SK-N-SH treated with all-trans-retinoic acid at 6 μM for 48 hours (cell line): ENCODE data around the gene MAX.

Experiments
- ATAC-seq: fragments of 200-7000 bp; cut with Tn5 transposase; 3 replicates; pipeline ENCODE4 v1.9.1; 2020; ENCODE audit warnings: mild to moderate bottlenecking, moderate library complexity
- ARNTL ChIP-seq: fragments of 450-650 bp; formaldehyde crosslinking; IDR thresholded peaks from 2 replicates; pipeline ENCODE4 v1.5.0; 2020; ENCODE audit warnings: low read depth, mild to moderate bottlenecking, moderate library complexity, borderline replicate concordance
- BACH2 ChIP-seq: fragments of 250-450 bp; sonication (Bioruptor Pico); IDR thresholded peaks from 2 replicates; pipeline ENCODE4 v1.9.0; 2021; ENCODE audit warnings: mild to moderate bottlenecking, borderline replicate concordance
- CREB5 ChIP-seq: fragments of 250-450 bp; sonication (Bioruptor Pico); IDR thresholded peaks from 2 replicates; pipeline ENCODE4 v1.5.1; 2020; ENCODE audit warnings: low read depth, mild to moderate bottlenecking, moderate library complexity
- CSDC2 ChIP-seq: fragments of 250-450 bp; sonication (Bioruptor Pico); IDR thresholded peaks from 2 replicates; pipeline ENCODE4 v1.5.0; 2020; ENCODE audit warnings: mild to moderate bottlenecking, moderate library complexity
- ESRRG ChIP-seq: fragments of 250-450 bp; sonication (Bioruptor Pico); IDR thresholded peaks from 2 replicates; pipeline ENCODE4 v1.6.1; 2021; ENCODE audit warnings: mild to moderate bottlenecking
- GLIS3 ChIP-seq: fragments of 250-450 bp; sonication (Bioruptor Pico); IDR thresholded peaks from 2 replicates; pipeline ENCODE4 v1.5.0; 2020; ENCODE audit warnings: mild to moderate bottlenecking, moderate library complexity
- ISL1 ChIP-seq: fragments of 250-450 bp; sonication (Bioruptor Pico); IDR thresholded peaks from 2 replicates; pipeline ENCODE4 v2.1.2; 2022; ENCODE audit warnings: mild to moderate bottlenecking, moderate library complexity
- OSR1 ChIP-seq: fragments of 250-450 bp; sonication (Bioruptor Pico); IDR thresholded peaks from 2 replicates; pipeline ENCODE4 v1.8.0; 2022; ENCODE audit warnings: moderate library complexity, mild to moderate bottlenecking, inconsistent platforms
- POU6F1 ChIP-seq: fragments of 250-450 bp; sonication (Bioruptor Pico); IDR thresholded peaks from 2 replicates; pipeline ENCODE4 v1.8.0; 2021; ENCODE audit warnings: low read depth, mild to moderate bottlenecking, moderate library complexity, borderline replicate concordance
- PPARA ChIP-seq: fragments of 250-450 bp; sonication (Bioruptor Pico); IDR thresholded peaks from 2 replicates; pipeline ENCODE4 v1.5.0; 2020; ENCODE audit warnings: mild to moderate bottlenecking, borderline replicate concordance
- RARB ChIP-seq: fragments of 250-450 bp; sonication (Bioruptor Pico); IDR thresholded peaks from 2 replicates; pipeline ENCODE4 v1.8.0; 2021; ENCODE audit warnings: mild to moderate bottlenecking, moderate library complexity
- SNAI2 ChIP-seq: fragments of 250-450 bp; sonication (Bioruptor Pico); IDR thresholded peaks from 2 replicates; pipeline ENCODE4 v1.5.0; 2020; ENCODE audit warnings: mild to moderate bottlenecking, moderate library complexity
- TCF4 ChIP-seq: fragments of 250-450 bp; sonication (Bioruptor Pico); IDR thresholded peaks from 2 replicates; pipeline ENCODE4 v1.8.0; 2021; ENCODE audit warnings: mild to moderate bottlenecking, moderate library complexity, borderline replicate concordance
- TOX ChIP-seq: fragments of 250-450 bp; sonication (Bioruptor Pico); IDR thresholded peaks from 2 replicates; pipeline ENCODE4 v1.8.0; 2021; ENCODE audit warnings: mild to moderate bottlenecking, moderate library complexity, borderline replicate concordance
- TSHZ2 ChIP-seq: fragments of 250-450 bp; sonication (Bioruptor Pico); IDR thresholded peaks from 2 replicates; pipeline ENCODE4 v1.5.0; 2020; ENCODE audit warnings: mild to moderate bottlenecking, moderate library complexity
- ZC3H10 ChIP-seq: fragments of 250-450 bp; sonication (Bioruptor Pico); IDR thresholded peaks from 2 replicates; pipeline ENCODE4 v1.5.1; 2021; ENCODE audit warnings: mild to moderate bottlenecking, moderate library complexity
- ZFP30 ChIP-seq: fragments of 450-650 bp; formaldehyde crosslinking; IDR thresholded peaks from 2 replicates; pipeline ENCODE4 v1.5.0; 2022; ENCODE audit warnings: mild to moderate bottlenecking, moderate library complexity
- ZNF565 ChIP-seq: fragments of 450-650 bp; formaldehyde crosslinking; conservative IDR thresholded peaks from 2 replicates; pipeline ENCODE4 v1.5.0; 2020; ENCODE audit warnings: low read depth, mild to moderate bottlenecking, moderate library complexity
- ZNF70 ChIP-seq: fragments of 450-650 bp; formaldehyde crosslinking; IDR thresholded peaks from 2 replicates; pipeline ENCODE4 v1.5.0; 2020; ENCODE audit warnings: mild to moderate bottlenecking, moderate library complexity
- TF ChIP-seq, protein P1 (sequence below): fragments of 250-450 bp; sonication (Bioruptor Pico); IDR thresholded peaks from 2 replicates; pipeline ENCODE4 v1.5.1; 2021; ENCODE audit warnings: mild to moderate bottlenecking, moderate library complexity
- TF ChIP-seq, protein P2 (sequence below): fragments of 250-450 bp; sonication (Bioruptor Pico); IDR thresholded peaks from 2 replicates; pipeline ENCODE4 v1.8.0; 2020; ENCODE audit warnings: mild to moderate bottlenecking, moderate library complexity, borderline replicate concordance

The MAX gene

DNA sequence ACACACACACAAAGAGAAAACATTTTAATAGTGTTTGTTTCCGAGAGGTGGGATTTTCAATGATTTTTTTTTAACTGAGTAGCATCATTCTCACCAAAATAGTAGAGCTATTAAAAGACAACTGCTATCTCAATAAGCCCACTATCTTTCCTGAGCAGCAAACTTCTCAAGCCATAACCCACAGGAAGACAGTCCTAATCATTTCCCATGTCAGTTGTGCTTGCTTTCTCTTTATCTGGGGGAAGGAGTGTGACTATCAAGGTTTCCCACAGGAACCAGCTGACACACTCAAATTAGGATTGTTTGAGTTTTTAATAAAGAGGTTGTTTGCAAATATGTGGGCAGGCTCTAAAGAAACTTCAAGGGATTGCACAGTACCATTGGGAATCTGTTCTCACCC lies 4.9 kb upstream of the MAX start:
- no peak for ATAC-seq
- TF ChIP-seq OSR1 (CRISPR knock-in tag) (no peak), ZNF70 (CRISPR knock-in tag) (no peak), ZFP30 (CRISPR knock-in tag) (no peak), ZNF565 (CRISPR knock-in tag) (no peak), ESRRG (CRISPR knock-in tag) (no peak), GLIS3 (CRISPR knock-in tag) (no peak), ZC3H10 (CRISPR knock-in tag) (no peak), TSHZ2 (no peak), SNAI2 (CRISPR knock-in tag) (no peak), CREB5 (CRISPR knock-in tag) (no peak), CSDC2 (CRISPR knock-in tag) (no peak), ISL1 (CRISPR knock-in tag) (no peak), ARNTL (CRISPR knock-in tag) (no peak), TOX (no peak)
- TF ChIP-seq, protein P1, sequence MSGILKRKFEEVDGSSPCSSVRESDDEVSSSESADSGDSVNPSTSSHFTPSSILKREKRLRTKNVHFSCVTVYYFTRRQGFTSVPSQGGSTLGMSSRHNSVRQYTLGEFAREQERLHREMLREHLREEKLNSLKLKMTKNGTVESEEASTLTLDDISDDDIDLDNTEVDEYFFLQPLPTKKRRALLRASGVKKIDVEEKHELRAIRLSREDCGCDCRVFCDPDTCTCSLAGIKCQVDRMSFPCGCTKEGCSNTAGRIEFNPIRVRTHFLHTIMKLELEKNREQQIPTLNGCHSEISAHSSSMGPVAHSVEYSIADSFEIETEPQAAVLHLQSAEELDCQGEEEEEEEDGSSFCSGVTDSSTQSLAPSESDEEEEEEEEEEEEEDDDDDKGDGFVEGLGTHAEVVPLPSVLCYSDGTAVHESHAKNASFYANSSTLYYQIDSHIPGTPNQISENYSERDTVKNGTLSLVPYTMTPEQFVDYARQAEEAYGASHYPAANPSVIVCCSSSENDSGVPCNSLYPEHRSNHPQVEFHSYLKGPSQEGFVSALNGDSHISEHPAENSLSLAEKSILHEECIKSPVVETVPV (CRISPR knock-in tag), result no peak
- TF ChIP-seq, protein P2, sequence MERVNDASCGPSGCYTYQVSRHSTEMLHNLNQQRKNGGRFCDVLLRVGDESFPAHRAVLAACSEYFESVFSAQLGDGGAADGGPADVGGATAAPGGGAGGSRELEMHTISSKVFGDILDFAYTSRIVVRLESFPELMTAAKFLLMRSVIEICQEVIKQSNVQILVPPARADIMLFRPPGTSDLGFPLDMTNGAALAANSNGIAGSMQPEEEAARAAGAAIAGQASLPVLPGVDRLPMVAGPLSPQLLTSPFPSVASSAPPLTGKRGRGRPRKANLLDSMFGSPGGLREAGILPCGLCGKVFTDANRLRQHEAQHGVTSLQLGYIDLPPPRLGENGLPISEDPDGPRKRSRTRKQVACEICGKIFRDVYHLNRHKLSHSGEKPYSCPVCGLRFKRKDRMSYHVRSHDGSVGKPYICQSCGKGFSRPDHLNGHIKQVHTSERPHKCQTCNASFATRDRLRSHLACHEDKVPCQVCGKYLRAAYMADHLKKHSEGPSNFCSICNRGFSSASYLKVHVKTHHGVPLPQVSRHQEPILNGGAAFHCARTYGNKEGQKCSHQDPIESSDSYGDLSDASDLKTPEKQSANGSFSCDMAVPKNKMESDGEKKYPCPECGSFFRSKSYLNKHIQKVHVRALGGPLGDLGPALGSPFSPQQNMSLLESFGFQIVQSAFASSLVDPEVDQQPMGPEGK (CRISPR knock-in tag), result no peak

DNA sequence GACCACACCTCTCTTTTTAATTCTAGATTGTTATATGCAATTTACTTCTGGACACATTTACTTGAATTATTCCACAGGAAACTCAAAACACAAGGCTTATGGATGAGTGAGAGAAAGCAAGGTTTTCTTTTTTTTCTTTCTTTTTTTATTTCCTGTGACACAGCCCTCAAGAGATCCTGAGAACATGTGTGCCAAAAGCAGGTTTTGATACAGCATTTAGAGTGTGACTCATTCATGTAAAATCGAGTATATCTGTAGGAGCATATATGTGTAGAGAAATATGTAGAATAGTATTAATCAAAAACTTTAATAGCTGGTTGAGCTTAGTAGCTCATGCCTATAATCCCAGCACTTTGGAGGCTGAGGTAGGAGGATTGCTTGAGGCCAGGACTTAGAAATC lies 4.4 kb upstream of the MAX start:
- TF ChIP-seq ARNTL (CRISPR knock-in tag), result no peak
- no peak for TF ChIP-seq TSHZ2
- TF ChIP-seq CSDC2 (CRISPR knock-in tag), result no peak
- no peak for TF ChIP-seq TCF4 (CRISPR knock-in tag)
- no peak for TF ChIP-seq RARB
- TF ChIP-seq ZNF70 (CRISPR knock-in tag), result no peak
- TF ChIP-seq ZNF565 (CRISPR knock-in tag), result no peak
- TF ChIP-seq POU6F1, result no peak
- TF ChIP-seq OSR1 (CRISPR knock-in tag), result no peak
- TF ChIP-seq ZC3H10 (CRISPR knock-in tag), result no peak
- TF ChIP-seq PPARA (CRISPR knock-in tag), result no peak
- no peak for TF ChIP-seq SNAI2 (CRISPR knock-in tag)
- no peak for TF ChIP-seq BACH2 (CRISPR knock-in tag)
- TF ChIP-seq ZFP30 (CRISPR knock-in tag), result no peak
- TF ChIP-seq, protein P2 (CRISPR knock-in tag), result no peak
- no peak for TF ChIP-seq ESRRG (CRISPR knock-in tag)
- TF ChIP-seq, protein P1 (CRISPR knock-in tag), result no peak
- no peak for TF ChIP-seq GLIS3 (CRISPR knock-in tag)
- ATAC-seq, result no peak
